NCI-H2107 treated with DMSO at 0.1 percent for 48 hours (cell line): Measurements from ENCODE around the gene ADAM12.
"Not testable (repeated sequence)": the region's sequence is repeated elsewhere in the genome, so short reads cannot be mapped to it uniquely, and the experiment has no call there.

ENCODE experiments used
- DNase-seq: peaks from one replicate; lab custom pipeline; 2025; ENCODE audit not compliant: unreplicated experiment; lab: John Stamatoyannopoulos, UW

ADAM12 gene

GRCh38 chr10:126263006-126263676 lies 125.1 kb downstream of the ADAM12 start:
- no peak for DNase-seq

- DNase-seq, result no peak
These were observed 125.9 kb downstream of the ADAM12 start for GRCh38 chr10:126262233-126262838.

GRCh38 chr10:126259760-126260479 lies 128.4 kb downstream of the ADAM12 start:
- DNase-seq, result no peak

- no peak for DNase-seq
These were observed 131.4 kb downstream of the ADAM12 start for GRCh38 chr10:126256864-126257263.

GRCh38 chr10:126255313-126255712 lies 133.0 kb downstream of the ADAM12 start:
- no peak for DNase-seq

GRCh38 chr10:126253611-126253998 lies 134.7 kb downstream of the ADAM12 start:
- no peak for DNase-seq

- DNase-seq, result no peak
These were observed 135.2 kb downstream of the ADAM12 start for GRCh38 chr10:126252884-126253610.

GRCh38 chr10:126251778-126252407 lies 136.4 kb downstream of the ADAM12 start:
- DNase-seq, result no peak

GRCh38 chr10:126250527-126251310 lies 137.6 kb downstream of the ADAM12 start:
- no peak for DNase-seq

GRCh38 chr10:126250045-126250444 lies 138.2 kb downstream of the ADAM12 start:
- DNase-seq, result no peak

GRCh38 chr10:126247446-126247975 lies 140.8 kb downstream of the ADAM12 start:
- no peak for DNase-seq

- DNase-seq, result not testable (repeated sequence)
These were observed 141.9 kb downstream of the ADAM12 start for GRCh38 chr10:126246396-126246795.

GRCh38 chr10:126245501-126245900 lies 142.8 kb downstream of the ADAM12 start:
- DNase-seq, result no peak

- DNase-seq, result no peak
These were observed 144.3 kb downstream of the ADAM12 start for GRCh38 chr10:126243971-126244370.

GRCh38 chr10:126243306-126243705 lies 145.0 kb downstream of the ADAM12 start:
- DNase-seq, result no peak

- DNase-seq, result no peak
These were observed 145.6 kb downstream of the ADAM12 start for GRCh38 chr10:126242397-126243260.

GRCh38 chr10:126240483-126240882 lies 147.8 kb downstream of the ADAM12 start:
- no peak for DNase-seq

GRCh38 chr10:126239844-126240243 lies 148.4 kb downstream of the ADAM12 start:
- no peak for DNase-seq
